HepG2 (cell line): ENCODE data around the gene NREP. TPM values are rescaled to one million over a fixed set of nuclear protein-coding genes. Genes with fewer than 3 reads are reported as not detected.
A peak's percentile ranks its signal among the peaks of the same experiment; 100 is the strongest.

Source experiments
- ATAC-seq: fragments of 200-7000 bp; cut with Tn5 transposase; 3 replicates; pipeline ENCODE4 v1.9.1; 2020; ENCODE audit warnings: mild to moderate bottlenecking, moderate library complexity
- BruUV-seq: library from RNA; stranded (reverse); fragments of 400-500 nt; replicated peaks from 2 replicates; lab custom pipeline; 2021; lab: Mats Ljungman, UMichigan
- CTCF ChIA-PET: fragments of 300-600 bp; formaldehyde crosslinking; extraction: SDS; loops from one replicate; lab custom pipeline; 2021; ENCODE audit warnings: low total read pairs, inconsistent platforms, low intra/inter-chr PET ratio; lab: Yijun Ruan, JAX
- POLR2A ChIA-PET: fragments of 350-600 bp; sonication (Branson Sonifier 250); formaldehyde crosslinking; loops from one replicate; lab custom pipeline; 2020; ENCODE audit warnings: antibody characterized with exemption, inconsistent platforms; lab: Yijun Ruan, JAX
- DNase-seq: peaks from one replicate; pipeline ENCODE4 v3.0.0-alpha.2; 2015; ENCODE audit warnings: low spot score
- FAIRE-seq: peaks from 3 replicates; lab custom pipeline; 2011; peaks lifted over from hg19 to GRCh38; lab: Jason Lieb, UNC
- H2AFZ ChIP-seq: one replicate; pipeline ENCODE4 v1.6.1; 2011; ENCODE audit warnings: low read length, inconsistent platforms
- H3K27ac ChIP-seq: fragments of 300-600 bp; 3 replicates; pipeline ENCODE4 v1.8.0; 2011; ENCODE audit warnings: mixed run types, mild to moderate bottlenecking, mixed read lengths, low read length, inconsistent platforms; ENCODE audit not compliant: insufficient read depth; ENCODE audit errors: extremely low read length
- H3K27me3 ChIP-seq, 2 experiments: fragments of 200-600 bp in 1 of 2; 2 replicates in 1 of 2; 3 replicates in 1 of 2; pipeline versions ENCODE4 v1.6.0 to v1.8.0; 2011; ENCODE audit warnings: low read length in 2 of 2, mild to moderate bottlenecking in 2 of 2, moderate library complexity in 2 of 2, inconsistent platforms in 1 of 2; ENCODE audit not compliant: insufficient read depth in 2 of 2, control insufficient read depth in 1 of 2
- H3K36me3 ChIP-seq, 2 experiments: fragments of 200-600 bp in 1 of 2; replicated peaks in 1 of 2; 2 replicates in 1 of 2; 3 replicates in 1 of 2; pipeline versions ENCODE4 v1.5.1 to v1.8.0; 2011; ENCODE audit warnings: low read length in 2 of 2, inconsistent platforms in 1 of 2; ENCODE audit not compliant: insufficient read depth in 2 of 2, control insufficient read depth in 1 of 2
- H3K4me1 ChIP-seq: 2 replicates; pipeline ENCODE4 v1.5.1; 2012; ENCODE audit warnings: low read length, inconsistent platforms; ENCODE audit not compliant: insufficient read depth
- H3K4me2 ChIP-seq: 2 replicates; pipeline ENCODE4 v1.6.0; 2011; ENCODE audit warnings: low read depth, low read length, inconsistent platforms
- H3K4me3 ChIP-seq, 3 experiments: fragments of 200-600 bp in 1 of 3; sonication (generic), shearing (Covaris generic) in 1 of 3; replicated peaks in 1 of 3; 2 replicates each; pipeline ENCODE4 v1.5.1; 2011 to 2016; ENCODE audit warnings: low read length in 3 of 3, inconsistent platforms in 2 of 3, low read depth in 2 of 3, mild to moderate bottlenecking in 2 of 3, control low read depth in 1 of 3, mixed read lengths in 1 of 3; ENCODE audit not compliant: insufficient read depth in 1 of 3
- H3K79me2 ChIP-seq: one replicate; pipeline ENCODE4 v1.6.1; 2011; ENCODE audit warnings: low read length, inconsistent platforms; ENCODE audit not compliant: insufficient read depth
- H3K9ac ChIP-seq: 2 replicates; pipeline ENCODE4 v1.6.0; 2011; ENCODE audit warnings: mild to moderate bottlenecking, low read depth, low read length, inconsistent platforms; ENCODE audit not compliant: insufficient read depth
- H3K9me3 ChIP-seq: 2 replicates; pipeline ENCODE4 v1.5.1; 2012; ENCODE audit warnings: mild to moderate bottlenecking, low read length
- H4K20me1 ChIP-seq: 2 replicates; pipeline ENCODE4 v1.6.0; 2011; ENCODE audit warnings: inconsistent platforms, mild to moderate bottlenecking, low read length, moderate library complexity; ENCODE audit not compliant: insufficient read depth
- AGO2 ChIP-seq: fragments of 200-400 bp; formaldehyde crosslinking; optimal IDR thresholded peaks from 2 replicates; pipeline ENCODE3; 2017; ENCODE audit warnings: mild to moderate bottlenecking, low read depth, low read length, moderate library complexity
- ARID5B ChIP-seq: IDR thresholded peaks from 2 replicates; pipeline ENCODE4 v1.4.0; 2020; ENCODE audit warnings: mild to moderate bottlenecking, missing genetic modification reagents
- DR1 ChIP-seq: sonication (generic); formaldehyde crosslinking; IDR thresholded peaks from 2 replicates; pipeline ENCODE4 v1.8.0; 2021; ENCODE audit warnings: mild to moderate bottlenecking, missing genetic modification reagents, inconsistent platforms
- ELF3 ChIP-seq: IDR thresholded peaks from 2 replicates; pipeline ENCODE4 v1.6.1; 2016; ENCODE audit warnings: missing genetic modification reagents, missing compliant biosample characterization
- GABPB1 ChIP-seq: IDR thresholded peaks from 2 replicates; pipeline ENCODE4 v1.6.1; 2016; ENCODE audit warnings: mild to moderate bottlenecking, missing genetic modification reagents, moderate library complexity, missing compliant biosample characterization
- HOXA3 ChIP-seq: sonication (generic); formaldehyde crosslinking; IDR thresholded peaks from 2 replicates; pipeline ENCODE4 v1.5.0; 2020; ENCODE audit warnings: missing genetic modification reagents
- KLF15 ChIP-seq: sonication (generic); formaldehyde crosslinking; IDR thresholded peaks from 2 replicates; pipeline ENCODE4 v1.8.1; 2023; ENCODE audit warnings: borderline replicate concordance, mild to moderate bottlenecking, inconsistent platforms, missing genetic modification reagents, mixed read lengths
- MAX ChIP-seq: IDR thresholded peaks from 2 replicates; pipeline ENCODE4 v1.6.1; 2012; ENCODE audit warnings: inconsistent platforms
- RBAK ChIP-seq: sonication (generic); formaldehyde crosslinking; IDR thresholded peaks from 2 replicates; pipeline ENCODE4 v1.5.1; 2020; ENCODE audit warnings: mild to moderate bottlenecking, missing genetic modification reagents
- SALL1 ChIP-seq: sonication (generic); formaldehyde crosslinking; IDR thresholded peaks from 2 replicates; pipeline ENCODE4 v1.8.0; 2022; ENCODE audit warnings: mild to moderate bottlenecking, missing genetic modification reagents
- SAP130 ChIP-seq: IDR thresholded peaks from 2 replicates; pipeline ENCODE4 v1.6.1; 2016; ENCODE audit warnings: low read depth
- USF2 ChIP-seq, 2 experiments: sonication (generic) in 1 of 2; formaldehyde crosslinking in 1 of 2; IDR thresholded peaks; 2 replicates each; pipeline versions ENCODE4 v1.5.1 to v1.6.1; 2011 to 2020; ENCODE audit warnings: borderline replicate concordance in 1 of 2, low read depth in 1 of 2, low read length in 1 of 2, mild to moderate bottlenecking in 1 of 2, missing genetic modification reagents in 1 of 2, moderate library complexity in 1 of 2
- ZNF232 ChIP-seq: sonication (generic); formaldehyde crosslinking; IDR thresholded peaks from 2 replicates; pipeline ENCODE4 v1.4.0; 2020; ENCODE audit warnings: missing genetic modification reagents, borderline replicate concordance
- ZNF83 ChIP-seq: sonication (generic); formaldehyde crosslinking; IDR thresholded peaks from 2 replicates; pipeline ENCODE4 v1.4.0; 2020; ENCODE audit warnings: missing genetic modification reagents, mild to moderate bottlenecking, borderline replicate concordance
- WGBS: methylation state at CpG from one replicate; pipeline ENCODE4 v1.1.6; 2017; ENCODE audit warnings: low lambda C conversion rate; 5-methylcytosine and 5-hydroxymethylcytosine counted together
- in situ Hi-C: cut with HindIII; loops from 2 replicates; pipeline ENCODE4 v1.10.0; 2017; ENCODE audit warnings: low pct_unique_long_range_greater_than_20kb; ENCODE audit not compliant: extremely low pct_ligation_motif_present
- intact Hi-C: fragments of 100-400 bp; cut with micrococcal nuclease; formaldehyde crosslinking; loops from one replicate; pipeline ENCODE4 v1.10.0; 2022; ENCODE audit not compliant: unreplicated experiment
- polyA plus RNA-seq, 8 experiments: library from polyadenylated mRNA; depleted of rRNA in 3 of 8; stranded (reverse) in 7 of 8; unstranded in 1 of 8; fragments of >200 nt; fragmentation: Illumina TruSeq in 4 of 8; extraction: Trizol in 4 of 8; gene quantifications; 2 replicates each; pipeline versions ENCODE4 v1.2.1 to v1.2.3, GENCODE V29; 2011 to 2016; ENCODE audit warnings: low read depth in 4 of 8, missing spikeins in 1 of 8, mixed read lengths in 1 of 8; ENCODE audit not compliant: insufficient read depth in 1 of 8
- total RNA-seq, 5 experiments: library from RNA; depleted of rRNA; stranded (reverse); fragments of >200 nt; fragmentation: Illumina TruSeq; extraction: Trizol; gene quantifications; 2 replicates each; pipeline ENCODE4 v1.2.3, GENCODE V29; 2016; ENCODE audit warnings: low read depth in 1 of 5
- TF ChIP-seq, protein P1 (sequence below): sonication (generic); formaldehyde crosslinking; IDR thresholded peaks from 2 replicates; pipeline ENCODE4 v1.9.0; 2021; ENCODE audit warnings: missing genetic modification reagents, borderline replicate concordance

The NREP gene
- total and polyA plus RNA-seq, 2 of the 13 experiments (the other 11 are each of a cell fraction or from before 2014, with no cell fraction given) = 40.5 to 102 TPM

GRCh38 chr5:111703662-111704061 is 53.3 kb downstream of the NREP start (continued):
- TF ChIP-seq, protein P1, sequence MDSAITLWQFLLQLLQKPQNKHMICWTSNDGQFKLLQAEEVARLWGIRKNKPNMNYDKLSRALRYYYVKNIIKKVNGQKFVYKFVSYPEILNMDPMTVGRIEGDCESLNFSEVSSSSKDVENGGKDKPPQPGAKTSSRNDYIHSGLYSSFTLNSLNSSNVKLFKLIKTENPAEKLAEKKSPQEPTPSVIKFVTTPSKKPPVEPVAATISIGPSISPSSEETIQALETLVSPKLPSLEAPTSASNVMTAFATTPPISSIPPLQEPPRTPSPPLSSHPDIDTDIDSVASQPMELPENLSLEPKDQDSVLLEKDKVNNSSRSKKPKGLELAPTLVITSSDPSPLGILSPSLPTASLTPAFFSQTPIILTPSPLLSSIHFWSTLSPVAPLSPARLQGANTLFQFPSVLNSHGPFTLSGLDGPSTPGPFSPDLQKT (CRISPR knock-in tag) = no peak
- TF ChIP-seq DR1 (CRISPR knock-in tag) = no peak
- TF ChIP-seq ZNF83 (CRISPR knock-in tag) = no peak

DNA sequence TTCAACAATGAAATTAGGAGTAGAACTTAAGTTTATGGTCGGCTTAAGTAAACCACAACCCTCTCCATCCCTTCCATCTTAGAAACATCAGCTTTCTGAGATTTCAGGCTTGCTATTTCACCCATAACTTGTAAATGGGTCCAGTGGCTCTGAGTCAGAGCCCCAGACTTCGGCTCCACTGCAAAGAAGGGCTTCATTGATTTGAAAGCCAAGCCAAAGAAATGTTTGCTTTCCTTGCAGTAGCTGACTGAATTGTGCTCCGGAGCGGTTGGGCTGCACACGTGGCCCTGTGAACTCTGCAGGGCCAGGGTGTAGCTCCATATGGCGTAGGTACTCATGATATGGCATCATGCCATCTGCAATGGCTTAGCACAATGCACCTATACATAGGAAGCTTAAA is 57.0 kb downstream of the NREP start:
- Histone ChIP-seq H3K4me2 (no peak overlapping the region), H3K79me2 (no peaks in the 10 kb centered on the region), H3K9ac (no peak overlapping the region), H3K4me1 (peaks cover 11% of the 10 kb centered on the region), H3K9me3 (no peaks in the 10 kb centered on the region), H3K4me3 (no peak overlapping the region), H2AFZ (no peak overlapping the region), H3K27me3 (no peaks in the 10 kb centered on the region), H4K20me1 (no peaks in the 10 kb centered on the region), H3K27ac (no peak overlapping the region), H3K36me3 (no peaks in the 10 kb centered on the region)
- no peak for FAIRE-seq
- CTCF ChIA-PET = no interaction called here
- WGBS = 0% methylated on average over 2 of the region's 6 CpGs
- BruUV-seq = no TSS peak
- POLR2A ChIA-PET = interaction anchor here (0.6 kb wide), 1 partner anchor 15 kb away, joined by 4 read pairs; no protein-coding TSS in a partner anchor
- intact Hi-C loops = loop anchor here (5.0 kb wide), 1 partner anchor 42 kb away; no protein-coding TSS in a partner anchor
- in situ Hi-C loops = no loop called here
- peak; percentile 91 for ATAC-seq
- peak; percentile 39 for DNase-seq
- no peak for TF ChIP-seq KLF15 (CRISPR knock-in tag)
- peak; percentile 46; the same call in 1 of the 2 replicates for TF ChIP-seq SALL1 (CRISPR knock-in tag)
- TF ChIP-seq ELF3 = no peak
- no peak for TF ChIP-seq RBAK (CRISPR knock-in tag)
- 0 out of 2 replicates have a peak, but pooled peaks have one; percentile 37 for TF ChIP-seq USF2 (IDR thresholded peaks at IDR 0.05; ENCODE audit: low read depth, low read length)
- peak; percentile 20; the same call in 1 of the 2 replicates for TF ChIP-seq USF2 (CRISPR knock-in tag; IDR thresholded peaks at IDR 0.05; ENCODE audit: borderline replicate concordance)
- 0 out of 2 replicates have a peak, but pooled peaks have one; percentile 33 for TF ChIP-seq ZNF232 (CRISPR knock-in tag)
- no peak for TF ChIP-seq AGO2
- TF ChIP-seq HOXA3 (CRISPR knock-in tag) = peak; percentile 30; the same call in 1 of the 2 replicates
- TF ChIP-seq SAP130 (CRISPR knock-in tag) = 0 out of 2 replicates have a peak, but pooled peaks have one; percentile 26
- no peak for TF ChIP-seq GABPB1
- peak; percentile 46 for TF ChIP-seq ARID5B (CRISPR knock-in tag)
- TF ChIP-seq MAX = peak; percentile 65
